SK-N-SH treated with all-trans-retinoic acid at 6 μM for 48 hours (cell line): ENCODE results near the gene ZNF135.

ENCODE experiments used
- ATAC-seq: fragments of 200-7000 bp; cut with Tn5 transposase; 3 replicates; pipeline ENCODE4 v1.9.1; 2020; ENCODE audit warnings: mild to moderate bottlenecking, moderate library complexity
- ARNTL ChIP-seq: fragments of 450-650 bp; formaldehyde crosslinking; IDR thresholded peaks from 2 replicates; pipeline ENCODE4 v1.5.0; 2020; ENCODE audit warnings: low read depth, mild to moderate bottlenecking, moderate library complexity, borderline replicate concordance
- CSDC2 ChIP-seq: fragments of 250-450 bp; sonication (Bioruptor Pico); IDR thresholded peaks from 2 replicates; pipeline ENCODE4 v1.5.0; 2020; ENCODE audit warnings: mild to moderate bottlenecking, moderate library complexity
- CSRNP3 ChIP-seq: fragments of 250-450 bp; sonication (Bioruptor Pico); IDR thresholded peaks from 2 replicates; pipeline ENCODE4 v1.5.1; 2021; ENCODE audit warnings: mild to moderate bottlenecking, moderate library complexity
- ESRRG ChIP-seq: fragments of 250-450 bp; sonication (Bioruptor Pico); IDR thresholded peaks from 2 replicates; pipeline ENCODE4 v1.6.1; 2021; ENCODE audit warnings: mild to moderate bottlenecking
- GLIS3 ChIP-seq: fragments of 250-450 bp; sonication (Bioruptor Pico); IDR thresholded peaks from 2 replicates; pipeline ENCODE4 v1.5.0; 2020; ENCODE audit warnings: mild to moderate bottlenecking, moderate library complexity
- ISL1 ChIP-seq: fragments of 250-450 bp; sonication (Bioruptor Pico); IDR thresholded peaks from 2 replicates; pipeline ENCODE4 v2.1.2; 2022; ENCODE audit warnings: mild to moderate bottlenecking, moderate library complexity
- PATZ1 ChIP-seq: fragments of 250-450 bp; sonication (Bioruptor Pico); IDR thresholded peaks from 2 replicates; pipeline ENCODE4 v1.8.0; 2020; ENCODE audit warnings: mild to moderate bottlenecking, moderate library complexity, borderline replicate concordance
- PPARA ChIP-seq: fragments of 250-450 bp; sonication (Bioruptor Pico); IDR thresholded peaks from 2 replicates; pipeline ENCODE4 v1.5.0; 2020; ENCODE audit warnings: mild to moderate bottlenecking, borderline replicate concordance
- RARB ChIP-seq: fragments of 250-450 bp; sonication (Bioruptor Pico); IDR thresholded peaks from 2 replicates; pipeline ENCODE4 v1.8.0; 2021; ENCODE audit warnings: mild to moderate bottlenecking, moderate library complexity
- SNAI2 ChIP-seq: fragments of 250-450 bp; sonication (Bioruptor Pico); IDR thresholded peaks from 2 replicates; pipeline ENCODE4 v1.5.0; 2020; ENCODE audit warnings: mild to moderate bottlenecking, moderate library complexity
- TCF4 ChIP-seq: fragments of 250-450 bp; sonication (Bioruptor Pico); IDR thresholded peaks from 2 replicates; pipeline ENCODE4 v1.8.0; 2021; ENCODE audit warnings: mild to moderate bottlenecking, moderate library complexity, borderline replicate concordance
- TOX ChIP-seq: fragments of 250-450 bp; sonication (Bioruptor Pico); IDR thresholded peaks from 2 replicates; pipeline ENCODE4 v1.8.0; 2021; ENCODE audit warnings: mild to moderate bottlenecking, moderate library complexity, borderline replicate concordance
- TSHZ2 ChIP-seq: fragments of 250-450 bp; sonication (Bioruptor Pico); IDR thresholded peaks from 2 replicates; pipeline ENCODE4 v1.5.0; 2020; ENCODE audit warnings: mild to moderate bottlenecking, moderate library complexity
- ZC3H10 ChIP-seq: fragments of 250-450 bp; sonication (Bioruptor Pico); IDR thresholded peaks from 2 replicates; pipeline ENCODE4 v1.5.1; 2021; ENCODE audit warnings: mild to moderate bottlenecking, moderate library complexity
- ZFP3 ChIP-seq: fragments of 250-450 bp; sonication (Bioruptor Pico); IDR thresholded peaks from 2 replicates; pipeline ENCODE4 v1.5.0; 2020; ENCODE audit warnings: mild to moderate bottlenecking, moderate library complexity
- ZFP30 ChIP-seq: fragments of 450-650 bp; formaldehyde crosslinking; IDR thresholded peaks from 2 replicates; pipeline ENCODE4 v1.5.0; 2022; ENCODE audit warnings: mild to moderate bottlenecking, moderate library complexity
- ZNF8 ChIP-seq: fragments of 450-650 bp; formaldehyde crosslinking; IDR thresholded peaks from 2 replicates; pipeline ENCODE4 v1.5.0; 2020; ENCODE audit warnings: mild to moderate bottlenecking, moderate library complexity
- TF ChIP-seq, protein P1 (sequence below): fragments of 250-450 bp; sonication (Bioruptor Pico); IDR thresholded peaks from 2 replicates; pipeline ENCODE4 v1.5.1; 2020; ENCODE audit warnings: low read depth, mild to moderate bottlenecking, moderate library complexity
- TF ChIP-seq, protein P2 (sequence below): fragments of 250-450 bp; sonication (Bioruptor Pico); IDR thresholded peaks from 2 replicates; pipeline ENCODE4 v1.8.0; 2021; ENCODE audit warnings: low read depth, mild to moderate bottlenecking, moderate library complexity, borderline replicate concordance

The ZNF135 gene

GRCh38 chr19:58009666-58010301 lies 49.3 kb upstream of the ZNF135 start (continued):
- no peak for TF ChIP-seq PPARA (CRISPR knock-in tag)
- no peak for TF ChIP-seq ZC3H10
- no peak for TF ChIP-seq GLIS3 (CRISPR knock-in tag)
- no peak for TF ChIP-seq ZFP30 (CRISPR knock-in tag)
- no peak for TF ChIP-seq ISL1 (CRISPR knock-in tag)
- TF ChIP-seq TOX (CRISPR knock-in tag) = no peak
- TF ChIP-seq CSRNP3 = no peak
- TF ChIP-seq SNAI2 (CRISPR knock-in tag) = no peak
- no peak for TF ChIP-seq ZFP3 (CRISPR knock-in tag)

GRCh38 chr19:58010507-58010906 lies 48.6 kb upstream of the ZNF135 start:
- ATAC-seq = no peak
- no peak for TF ChIP-seq ARNTL

- no peak for ATAC-seq
- no peak for TF ChIP-seq PATZ1 (CRISPR knock-in tag)
- no peak for TF ChIP-seq ESRRG
- TF ChIP-seq, protein P1, sequence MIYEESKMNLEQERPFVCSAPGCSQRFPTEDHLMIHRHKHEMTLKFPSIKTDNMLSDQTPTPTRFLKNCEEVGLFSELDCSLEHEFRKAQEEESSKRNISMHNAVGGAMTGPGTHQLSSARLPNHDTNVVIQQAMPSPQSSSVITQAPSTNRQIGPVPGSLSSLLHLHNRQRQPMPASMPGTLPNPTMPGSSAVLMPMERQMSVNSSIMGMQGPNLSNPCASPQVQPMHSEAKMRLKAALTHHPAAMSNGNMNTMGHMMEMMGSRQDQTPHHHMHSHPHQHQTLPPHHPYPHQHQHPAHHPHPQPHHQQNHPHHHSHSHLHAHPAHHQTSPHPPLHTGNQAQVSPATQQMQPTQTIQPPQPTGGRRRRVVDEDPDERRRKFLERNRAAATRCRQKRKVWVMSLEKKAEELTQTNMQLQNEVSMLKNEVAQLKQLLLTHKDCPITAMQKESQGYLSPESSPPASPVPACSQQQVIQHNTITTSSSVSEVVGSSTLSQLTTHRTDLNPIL (CRISPR knock-in tag) = no peak
- no peak for TF ChIP-seq GLIS3 (CRISPR knock-in tag)
- no peak for TF ChIP-seq ZNF8 (CRISPR knock-in tag)
- TF ChIP-seq ISL1 (CRISPR knock-in tag) = no peak
- no peak for TF ChIP-seq RARB (CRISPR knock-in tag)
- no peak for TF ChIP-seq ZC3H10
- TF ChIP-seq PPARA (CRISPR knock-in tag) = no peak
- no peak for TF ChIP-seq CSRNP3
- TF ChIP-seq, protein P2, sequence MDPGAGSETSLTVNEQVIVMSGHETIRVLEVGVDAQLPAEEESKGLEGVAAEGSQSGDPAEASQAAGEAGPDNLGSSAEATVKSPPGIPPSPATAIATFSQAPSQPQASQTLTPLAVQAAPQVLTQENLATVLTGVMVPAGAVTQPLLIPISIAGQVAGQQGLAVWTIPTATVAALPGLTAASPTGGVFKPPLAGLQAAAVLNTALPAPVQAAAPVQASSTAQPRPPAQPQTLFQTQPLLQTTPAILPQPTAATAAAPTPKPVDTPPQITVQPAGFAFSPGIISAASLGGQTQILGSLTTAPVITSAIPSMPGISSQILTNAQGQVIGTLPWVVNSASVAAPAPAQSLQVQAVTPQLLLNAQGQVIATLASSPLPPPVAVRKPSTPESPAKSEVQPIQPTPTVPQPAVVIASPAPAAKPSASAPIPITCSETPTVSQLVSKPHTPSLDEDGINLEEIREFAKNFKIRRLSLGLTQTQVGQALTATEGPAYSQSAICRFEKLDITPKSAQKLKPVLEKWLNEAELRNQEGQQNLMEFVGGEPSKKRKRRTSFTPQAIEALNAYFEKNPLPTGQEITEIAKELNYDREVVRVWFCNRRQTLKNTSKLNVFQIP (CRISPR knock-in tag) = no peak
- no peak for TF ChIP-seq TOX (CRISPR knock-in tag)
- no peak for TF ChIP-seq CSDC2 (CRISPR knock-in tag)
- TF ChIP-seq TCF4 (CRISPR knock-in tag) = no peak
- no peak for TF ChIP-seq ZFP3 (CRISPR knock-in tag)
- TF ChIP-seq ARNTL = no peak
- TF ChIP-seq ZFP30 (CRISPR knock-in tag) = no peak
Measured at GRCh38 chr19:58014141-58014540, 44.9 kb upstream of the ZNF135 start.

GRCh38 chr19:58020129-58020528 lies 39.0 kb upstream of the ZNF135 start:
- ATAC-seq = no peak
- TF ChIP-seq ZFP30 (CRISPR knock-in tag) (no peak), PATZ1 (CRISPR knock-in tag) (no peak), CSRNP3 (no peak), ZNF8 (CRISPR knock-in tag) (no peak), RARB (CRISPR knock-in tag) (no peak), TSHZ2 (CRISPR knock-in tag) (no peak), TCF4 (CRISPR knock-in tag) (no peak)
- TF ChIP-seq, protein P1 (CRISPR knock-in tag) = no peak
